ENCODE data around the gene OBP2A. TPM values are rescaled to one million over a fixed set of nuclear protein-coding genes. Genes with fewer than 3 reads are reported as not detected.

The OBP2A gene
- total RNA-seq, 1 experiment from 2014 or later: not detected

GRCh38 chr9:135591506-135592330, 45.8 kb downstream of the OBP2A start:
- no peaks in the 10 kb centered on the region for H3K4me1 Mint-ChIP-seq
- ChIA-PET POLR2A (no interaction called here), CTCF (no interaction called here)
- H3K9me3 Mint-ChIP-seq: peaks cover 28% of the 10 kb centered on the region
- no peaks in the 10 kb centered on the region for H3K27me3 Mint-ChIP-seq (ENCODE audit: low read depth)
- DNase-seq (ENCODE audit: low spot score): no peak
- no peak for ATAC-seq
- H3K36me3 Mint-ChIP-seq: no peaks in the 10 kb centered on the region
- H3K27ac Mint-ChIP-seq: no peak overlapping the region
- no peak overlapping the region for H3K4me3 Mint-ChIP-seq
- TF ChIP-seq ZNF671 (CRISPR knock-in tag; IDR thresholded peaks at IDR 0.05): no peak
- TF ChIP-seq, protein P1, sequence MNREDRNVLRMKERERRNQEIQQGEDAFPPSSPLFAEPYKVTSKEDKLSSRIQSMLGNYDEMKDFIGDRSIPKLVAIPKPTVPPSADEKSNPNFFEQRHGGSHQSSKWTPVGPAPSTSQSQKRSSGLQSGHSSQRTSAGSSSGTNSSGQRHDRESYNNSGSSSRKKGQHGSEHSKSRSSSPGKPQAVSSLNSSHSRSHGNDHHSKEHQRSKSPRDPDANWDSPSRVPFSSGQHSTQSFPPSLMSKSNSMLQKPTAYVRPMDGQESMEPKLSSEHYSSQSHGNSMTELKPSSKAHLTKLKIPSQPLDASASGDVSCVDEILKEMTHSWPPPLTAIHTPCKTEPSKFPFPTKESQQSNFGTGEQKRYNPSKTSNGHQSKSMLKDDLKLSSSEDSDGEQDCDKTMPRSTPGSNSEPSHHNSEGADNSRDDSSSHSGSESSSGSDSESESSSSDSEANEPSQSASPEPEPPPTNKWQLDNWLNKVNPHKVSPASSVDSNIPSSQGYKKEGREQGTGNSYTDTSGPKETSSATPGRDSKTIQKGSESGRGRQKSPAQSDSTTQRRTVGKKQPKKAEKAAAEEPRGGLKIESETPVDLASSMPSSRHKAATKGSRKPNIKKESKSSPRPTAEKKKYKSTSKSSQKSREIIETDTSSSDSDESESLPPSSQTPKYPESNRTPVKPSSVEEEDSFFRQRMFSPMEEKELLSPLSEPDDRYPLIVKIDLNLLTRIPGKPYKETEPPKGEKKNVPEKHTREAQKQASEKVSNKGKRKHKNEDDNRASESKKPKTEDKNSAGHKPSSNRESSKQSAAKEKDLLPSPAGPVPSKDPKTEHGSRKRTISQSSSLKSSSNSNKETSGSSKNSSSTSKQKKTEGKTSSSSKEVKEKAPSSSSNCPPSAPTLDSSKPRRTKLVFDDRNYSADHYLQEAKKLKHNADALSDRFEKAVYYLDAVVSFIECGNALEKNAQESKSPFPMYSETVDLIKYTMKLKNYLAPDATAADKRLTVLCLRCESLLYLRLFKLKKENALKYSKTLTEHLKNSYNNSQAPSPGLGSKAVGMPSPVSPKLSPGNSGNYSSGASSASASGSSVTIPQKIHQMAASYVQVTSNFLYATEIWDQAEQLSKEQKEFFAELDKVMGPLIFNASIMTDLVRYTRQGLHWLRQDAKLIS (CRISPR knock-in tag; IDR thresholded peaks at IDR 0.05; ENCODE audit: borderline replicate concordance): no peak
- TF ChIP-seq, protein P2, sequence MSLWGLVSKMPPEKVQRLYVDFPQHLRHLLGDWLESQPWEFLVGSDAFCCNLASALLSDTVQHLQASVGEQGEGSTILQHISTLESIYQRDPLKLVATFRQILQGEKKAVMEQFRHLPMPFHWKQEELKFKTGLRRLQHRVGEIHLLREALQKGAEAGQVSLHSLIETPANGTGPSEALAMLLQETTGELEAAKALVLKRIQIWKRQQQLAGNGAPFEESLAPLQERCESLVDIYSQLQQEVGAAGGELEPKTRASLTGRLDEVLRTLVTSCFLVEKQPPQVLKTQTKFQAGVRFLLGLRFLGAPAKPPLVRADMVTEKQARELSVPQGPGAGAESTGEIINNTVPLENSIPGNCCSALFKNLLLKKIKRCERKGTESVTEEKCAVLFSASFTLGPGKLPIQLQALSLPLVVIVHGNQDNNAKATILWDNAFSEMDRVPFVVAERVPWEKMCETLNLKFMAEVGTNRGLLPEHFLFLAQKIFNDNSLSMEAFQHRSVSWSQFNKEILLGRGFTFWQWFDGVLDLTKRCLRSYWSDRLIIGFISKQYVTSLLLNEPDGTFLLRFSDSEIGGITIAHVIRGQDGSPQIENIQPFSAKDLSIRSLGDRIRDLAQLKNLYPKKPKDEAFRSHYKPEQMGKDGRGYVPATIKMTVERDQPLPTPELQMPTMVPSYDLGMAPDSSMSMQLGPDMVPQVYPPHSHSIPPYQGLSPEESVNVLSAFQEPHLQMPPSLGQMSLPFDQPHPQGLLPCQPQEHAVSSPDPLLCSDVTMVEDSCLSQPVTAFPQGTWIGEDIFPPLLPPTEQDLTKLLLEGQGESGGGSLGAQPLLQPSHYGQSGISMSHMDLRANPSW (CRISPR knock-in tag; conservative IDR thresholded peaks at IDR 0.05; ENCODE audit: low read depth): no peak
- TF ChIP-seq ZNF219 (CRISPR knock-in tag; IDR thresholded peaks at IDR 0.05; ENCODE audit: borderline replicate concordance): no peak
- no peak for TF ChIP-seq PRRX2 (CRISPR knock-in tag; IDR thresholded peaks at IDR 0.05)
- TF ChIP-seq E2F1 (CRISPR knock-in tag; IDR thresholded peaks at IDR 0.05): no peak
- TF ChIP-seq SMAD3 (CRISPR knock-in tag; IDR thresholded peaks at IDR 0.05; ENCODE audit: borderline replicate concordance): no peak
- no peak for TF ChIP-seq MXD4 (CRISPR knock-in tag; IDR thresholded peaks at IDR 0.05; ENCODE audit: borderline replicate concordance)
- no peak for TF ChIP-seq SP1 (CRISPR knock-in tag; conservative IDR thresholded peaks at IDR 0.05)
- no peak for TF ChIP-seq CBFB (CRISPR knock-in tag; IDR thresholded peaks at IDR 0.05; ENCODE audit: low read depth)
- TF ChIP-seq, protein P3, sequence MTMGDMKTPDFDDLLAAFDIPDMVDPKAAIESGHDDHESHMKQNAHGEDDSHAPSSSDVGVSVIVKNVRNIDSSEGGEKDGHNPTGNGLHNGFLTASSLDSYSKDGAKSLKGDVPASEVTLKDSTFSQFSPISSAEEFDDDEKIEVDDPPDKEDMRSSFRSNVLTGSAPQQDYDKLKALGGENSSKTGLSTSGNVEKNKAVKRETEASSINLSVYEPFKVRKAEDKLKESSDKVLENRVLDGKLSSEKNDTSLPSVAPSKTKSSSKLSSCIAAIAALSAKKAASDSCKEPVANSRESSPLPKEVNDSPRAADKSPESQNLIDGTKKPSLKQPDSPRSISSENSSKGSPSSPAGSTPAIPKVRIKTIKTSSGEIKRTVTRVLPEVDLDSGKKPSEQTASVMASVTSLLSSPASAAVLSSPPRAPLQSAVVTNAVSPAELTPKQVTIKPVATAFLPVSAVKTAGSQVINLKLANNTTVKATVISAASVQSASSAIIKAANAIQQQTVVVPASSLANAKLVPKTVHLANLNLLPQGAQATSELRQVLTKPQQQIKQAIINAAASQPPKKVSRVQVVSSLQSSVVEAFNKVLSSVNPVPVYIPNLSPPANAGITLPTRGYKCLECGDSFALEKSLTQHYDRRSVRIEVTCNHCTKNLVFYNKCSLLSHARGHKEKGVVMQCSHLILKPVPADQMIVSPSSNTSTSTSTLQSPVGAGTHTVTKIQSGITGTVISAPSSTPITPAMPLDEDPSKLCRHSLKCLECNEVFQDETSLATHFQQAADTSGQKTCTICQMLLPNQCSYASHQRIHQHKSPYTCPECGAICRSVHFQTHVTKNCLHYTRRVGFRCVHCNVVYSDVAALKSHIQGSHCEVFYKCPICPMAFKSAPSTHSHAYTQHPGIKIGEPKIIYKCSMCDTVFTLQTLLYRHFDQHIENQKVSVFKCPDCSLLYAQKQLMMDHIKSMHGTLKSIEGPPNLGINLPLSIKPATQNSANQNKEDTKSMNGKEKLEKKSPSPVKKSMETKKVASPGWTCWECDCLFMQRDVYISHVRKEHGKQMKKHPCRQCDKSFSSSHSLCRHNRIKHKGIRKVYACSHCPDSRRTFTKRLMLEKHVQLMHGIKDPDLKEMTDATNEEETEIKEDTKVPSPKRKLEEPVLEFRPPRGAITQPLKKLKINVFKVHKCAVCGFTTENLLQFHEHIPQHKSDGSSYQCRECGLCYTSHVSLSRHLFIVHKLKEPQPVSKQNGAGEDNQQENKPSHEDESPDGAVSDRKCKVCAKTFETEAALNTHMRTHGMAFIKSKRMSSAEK (CRISPR knock-in tag; IDR thresholded peaks at IDR 0.05; ENCODE audit: borderline replicate concordance): no peak
- TF ChIP-seq, protein P4, sequence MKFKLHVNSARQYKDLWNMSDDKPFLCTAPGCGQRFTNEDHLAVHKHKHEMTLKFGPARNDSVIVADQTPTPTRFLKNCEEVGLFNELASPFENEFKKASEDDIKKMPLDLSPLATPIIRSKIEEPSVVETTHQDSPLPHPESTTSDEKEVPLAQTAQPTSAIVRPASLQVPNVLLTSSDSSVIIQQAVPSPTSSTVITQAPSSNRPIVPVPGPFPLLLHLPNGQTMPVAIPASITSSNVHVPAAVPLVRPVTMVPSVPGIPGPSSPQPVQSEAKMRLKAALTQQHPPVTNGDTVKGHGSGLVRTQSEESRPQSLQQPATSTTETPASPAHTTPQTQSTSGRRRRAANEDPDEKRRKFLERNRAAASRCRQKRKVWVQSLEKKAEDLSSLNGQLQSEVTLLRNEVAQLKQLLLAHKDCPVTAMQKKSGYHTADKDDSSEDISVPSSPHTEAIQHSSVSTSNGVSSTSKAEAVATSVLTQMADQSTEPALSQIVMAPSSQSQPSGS (CRISPR knock-in tag; IDR thresholded peaks at IDR 0.05; ENCODE audit: borderline replicate concordance, low read depth): no peak
- no peak for TF ChIP-seq PRDM15 (CRISPR knock-in tag; IDR thresholded peaks at IDR 0.05)
- TF ChIP-seq ZNF423 (CRISPR knock-in tag; IDR thresholded peaks at IDR 0.05): no peak
- no peak for TF ChIP-seq ATF6 (CRISPR knock-in tag; IDR thresholded peaks at IDR 0.05)
- TF ChIP-seq ZNF396 (CRISPR knock-in tag; IDR thresholded peaks at IDR 0.05; ENCODE audit: borderline replicate concordance): no peak
- TF ChIP-seq NFE2L1 (CRISPR knock-in tag; IDR thresholded peaks at IDR 0.05): no peak

Measured in WTC11 (cell line).